Pancreas (tissue), 10 donors: ENCODE measurements around the gene CDC14B. TPM values are rescaled to one million over a fixed set of nuclear protein-coding genes. Genes with fewer than 3 reads are reported as not detected.

Source experiments
- ATAC-seq, 4 donors: fragments of 200-7000 bp; cut with Tn5 transposase; one replicate each; pipeline versions ENCODE4 v1.8.0 to v1.9.1; 2020; ENCODE audit warnings: mild to moderate bottlenecking in 4 of 4, moderate library complexity in 4 of 4
- DNase-seq, 6 donors: peaks; one replicate each; pipeline ENCODE4 v3.0.0-alpha.2; 2020
- FAIRE-seq: peaks from 2 replicates; lab custom pipeline; 2012; peaks lifted over from hg19 to GRCh38; lab: Jason Lieb, UNC
- H3K27ac ChIP-seq, 4 donors: fragments of 200-600 bp; sonication (generic); 1 replicate in 3 of 4; 2 replicates in 1 of 4; pipeline versions ENCODE4 v1.5.0 to v1.8.0; 2020
- H3K27me3 ChIP-seq, 4 donors: fragments of 200-600 bp; one replicate each; pipeline ENCODE4 v1.8.0; 2021
- H3K36me3 ChIP-seq, 3 donors: fragments of 200-600 bp; sonication (generic) in 1 of 3; one replicate each; pipeline versions ENCODE4 v1.5.0 to v1.8.0; 2020 to 2021
- H3K4me1 ChIP-seq, 3 donors: fragments of 200-600 bp; one replicate each; pipeline ENCODE4 v1.8.0; 2021
- H3K4me3 ChIP-seq, 4 donors: fragments of 200-600 bp; sonication (generic) in 2 of 4; one replicate each; pipeline versions ENCODE4 v1.5.0 to v1.8.0; 2020 to 2021
- H3K9me3 ChIP-seq, 4 donors: fragments of 200-600 bp; one replicate each; pipeline ENCODE4 v1.8.0; 2021
- WGBS, 2 donors: extraction: QIAGEN DNeasy Blood & Tissue Kit; methylation state at CpG; one replicate each; pipeline ENCODE4 v1.1.7; 2013; 5-methylcytosine and 5-hydroxymethylcytosine counted together
- intact Hi-C, 3 donors: fragments of 100-400 bp; cut with DNase I; formaldehyde crosslinking; loops; one replicate each; pipeline versions ENCODE4 v1.11.1 to v1.14.2; 2022
- polyA plus RNA-seq, 2 donors: library from polyadenylated mRNA; stranded (reverse); fragments of 200-250 nt; gene quantifications; one replicate each; pipeline ENCODE4 v1.2.3, GENCODE V29; 2013
- total RNA-seq, 6 donors: library from RNA; stranded (reverse); fragmentation: NEBNext Ultra II Directional in 4 of 6; extraction: Animal tissue kit (Norgen Biotek cat#: 25700) in 4 of 6; gene quantifications; one replicate each; pipeline versions ENCODE4 v1.2.1 to v1.2.4, GENCODE V29; 2021 to 2023
- TF ChIP-seq, protein P1 (sequence below), 4 donors: fragments of 200-600 bp; sonication (generic) in 3 of 4; IDR thresholded peaks; one replicate each; pipeline versions ENCODE4 v1.5.0 to v1.8.0; 2021; ENCODE audit warnings: antibody characterized with exemption in 4 of 4
- donor health status: healthy with polysubstance abuse.
- donor health status: DM: no; HTN: no; CAD: no; lungs with moderate emphysema.
- donor health status: DM: no; HTN: no; CAD: no.
- donor health status: control.
- donor health status: control.
- donor health status: Bipolar disorder and iron deficiency.
- donor health status: DM: yes; HTN: yes; CAD: no.
- donor health status: DM: no; HTN: no; CAD: no.
- donor health status: DM: no; HTN: no; CAD: no.
- donor health status: DM: yes; HTN: yes; CAD: no.

Gene CDC14B
- total and polyA plus RNA-seq, 8 donors, result 4.6 to 19.3 (median 11.4) TPM

- Histone ChIP-seq H3K9me3 (no peaks in the 10 kb centered on the region), H3K4me1 (peaks cover 0 to 14% (median 0%) of the 10 kb centered on the region in 3 donors), H3K27ac (no peak overlapping the region), H3K36me3 (no peaks in the 10 kb centered on the region), H3K4me3 (no peak overlapping the region), H3K27me3 (no peaks in the 10 kb centered on the region)
- ATAC-seq (no peak), FAIRE-seq (no peak), DNase-seq (no peak)
- TF ChIP-seq, protein P1, sequence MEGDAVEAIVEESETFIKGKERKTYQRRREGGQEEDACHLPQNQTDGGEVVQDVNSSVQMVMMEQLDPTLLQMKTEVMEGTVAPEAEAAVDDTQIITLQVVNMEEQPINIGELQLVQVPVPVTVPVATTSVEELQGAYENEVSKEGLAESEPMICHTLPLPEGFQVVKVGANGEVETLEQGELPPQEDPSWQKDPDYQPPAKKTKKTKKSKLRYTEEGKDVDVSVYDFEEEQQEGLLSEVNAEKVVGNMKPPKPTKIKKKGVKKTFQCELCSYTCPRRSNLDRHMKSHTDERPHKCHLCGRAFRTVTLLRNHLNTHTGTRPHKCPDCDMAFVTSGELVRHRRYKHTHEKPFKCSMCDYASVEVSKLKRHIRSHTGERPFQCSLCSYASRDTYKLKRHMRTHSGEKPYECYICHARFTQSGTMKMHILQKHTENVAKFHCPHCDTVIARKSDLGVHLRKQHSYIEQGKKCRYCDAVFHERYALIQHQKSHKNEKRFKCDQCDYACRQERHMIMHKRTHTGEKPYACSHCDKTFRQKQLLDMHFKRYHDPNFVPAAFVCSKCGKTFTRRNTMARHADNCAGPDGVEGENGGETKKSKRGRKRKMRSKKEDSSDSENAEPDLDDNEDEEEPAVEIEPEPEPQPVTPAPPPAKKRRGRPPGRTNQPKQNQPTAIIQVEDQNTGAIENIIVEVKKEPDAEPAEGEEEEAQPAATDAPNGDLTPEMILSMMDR (IDR thresholded peaks at IDR 0.05), result no peak
- intact Hi-C loops, result no loop called here
- 85 to 94% methylated on average over 3 of the region's 3 CpGs for WGBS, 2 donors
These were observed 8.3 kb downstream of the CDC14B start for GRCh38 chr9:96611302-96611701.

- ATAC-seq (no peak), DNase-seq (no peak), FAIRE-seq (no peak)
- no peak overlapping the region for H3K27ac ChIP-seq
- TF ChIP-seq, protein P1 (IDR thresholded peaks at IDR 0.05), result no peak
- H3K4me1 ChIP-seq, result peaks cover 0 to 14% (median 0%) of the 10 kb centered on the region in 3 donors
- no peaks in the 10 kb centered on the region for H3K36me3 ChIP-seq
- intact Hi-C loops, result no loop called here
- H3K9me3 ChIP-seq, result no peaks in the 10 kb centered on the region
- H3K27me3 ChIP-seq, result no peaks in the 10 kb centered on the region
- H3K4me3 ChIP-seq, result no peak overlapping the region
These were observed 9.9 kb downstream of the CDC14B start for GRCh38 chr9:96609732-96610131.

DNA sequence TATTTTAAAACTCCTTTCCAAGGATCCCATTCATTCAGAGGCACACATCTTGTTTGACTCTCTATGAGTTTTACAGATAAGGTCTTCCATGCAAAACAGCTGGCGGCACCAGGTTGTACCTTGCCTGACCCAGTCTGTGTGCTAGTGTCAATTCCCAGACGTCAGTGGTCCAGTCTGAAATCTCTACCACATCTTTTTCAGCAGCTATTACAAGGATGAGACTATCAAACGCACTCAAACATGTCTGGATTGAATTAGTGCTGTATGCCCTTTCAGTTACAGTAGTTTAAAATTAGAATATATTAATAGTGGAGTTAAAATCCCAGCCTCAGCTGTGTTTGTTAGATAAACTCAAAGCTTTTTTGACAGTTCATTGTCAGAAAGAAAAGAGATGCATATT is 11.7 kb downstream of the CDC14B start:
- FAIRE-seq, result no peak
- intact Hi-C loops, result no loop called here
- DNase-seq, result no peak
- Histone ChIP-seq H3K9me3 (no peaks in the 10 kb centered on the region), H3K4me3 (no peak overlapping the region), H3K27me3 (no peaks in the 10 kb centered on the region), H3K36me3 (no peaks in the 10 kb centered on the region), H3K4me1 (peaks cover 0 to 14% (median 0%) of the 10 kb centered on the region in 3 donors), H3K27ac (no peak overlapping the region)
- TF ChIP-seq, protein P1 (IDR thresholded peaks at IDR 0.05), result no peak
- ATAC-seq, result no peak
- 72 to 74% methylated on average over 3 of the region's 3 CpGs for WGBS, 2 donors

GRCh38 chr9:96605328-96605727 is 14.3 kb downstream of the CDC14B start:
- DNase-seq (no peak), ATAC-seq (no peak), FAIRE-seq (no peak)
- TF ChIP-seq, protein P1 (IDR thresholded peaks at IDR 0.05), result no peak
- 95 to 97% methylated on average over 3 of the region's 3 CpGs for WGBS, 2 donors
- H3K9me3 ChIP-seq, result no peaks in the 10 kb centered on the region
- no peaks in the 10 kb centered on the region for H3K4me1 ChIP-seq
- no peak overlapping the region for H3K4me3 ChIP-seq
- no peaks in the 10 kb centered on the region for H3K36me3 ChIP-seq
- H3K27ac ChIP-seq, result no peak overlapping the region
- intact Hi-C loops, result no loop called here
- H3K27me3 ChIP-seq, result no peaks in the 10 kb centered on the region

DNA sequence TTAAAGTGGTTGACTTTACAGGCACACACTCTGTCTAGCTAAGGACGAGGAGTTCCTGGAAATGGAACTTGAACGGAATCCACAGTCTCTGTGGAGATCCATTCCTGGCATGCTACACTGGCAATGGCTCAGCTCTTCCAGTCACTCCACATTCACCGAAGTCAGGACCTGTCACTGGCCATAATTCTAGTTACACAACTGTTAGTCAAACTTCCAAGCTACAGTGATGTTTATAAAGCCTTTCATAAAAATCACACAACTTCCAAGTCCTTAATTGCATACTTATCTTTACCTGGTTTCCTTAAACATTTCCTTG is 15.7 kb downstream of the CDC14B start:
- no peak overlapping the region for H3K27ac ChIP-seq
- H3K36me3 ChIP-seq, result no peaks in the 10 kb centered on the region
- TF ChIP-seq, protein P1 (IDR thresholded peaks at IDR 0.05), result no peak
- no peak for DNase-seq
- no peaks in the 10 kb centered on the region for H3K4me1 ChIP-seq
- no peak overlapping the region for H3K4me3 ChIP-seq
- H3K9me3 ChIP-seq, result no peaks in the 10 kb centered on the region
- FAIRE-seq, result no peak
- 49 to 55% methylated on average over 3 of the region's 3 CpGs for WGBS, 2 donors
- intact Hi-C loops, result no loop called here
- H3K27me3 ChIP-seq, result no peaks in the 10 kb centered on the region
- ATAC-seq, result peak in 3 of 4 donors; percentile 23 to 75 (median 44)
